ENCODE measurements around the gene ATP2C2. TPM values are rescaled to one million over a fixed set of nuclear protein-coding genes. Genes with fewer than 3 reads are reported as not detected.

The ATP2C2 gene
- total and polyA plus RNA-seq, 3 donors from 2014 or later = 1.1 to 5.8 (median 3.0) TPM

DNA sequence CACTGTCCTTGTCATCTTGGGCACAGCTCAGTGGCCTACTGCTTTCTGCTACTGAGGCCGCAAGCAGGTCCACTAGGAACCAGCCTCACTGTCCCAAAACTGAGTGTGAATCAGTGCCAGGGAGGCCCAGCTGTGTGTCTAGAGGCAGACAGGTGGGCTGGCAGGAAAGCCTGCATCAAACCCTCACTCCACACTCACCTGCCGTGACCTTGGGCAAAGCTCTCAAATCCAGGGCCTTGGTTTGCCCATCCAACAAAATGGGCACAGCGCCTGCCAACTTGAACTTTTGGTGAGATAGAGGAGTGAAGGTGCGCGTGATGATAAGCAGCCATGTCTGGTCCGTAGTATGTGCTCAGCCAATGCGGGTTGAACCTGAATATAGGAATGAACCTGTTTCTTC lies 14.8 kb downstream of the ATP2C2 start:
- WGBS, 2 donors = 70 to 91% methylated on average over 7 of the region's 7 CpGs
- no peak for TF ChIP-seq POLR2A (IDR thresholded peaks at IDR 0.05)
- TF ChIP-seq, protein P1, sequence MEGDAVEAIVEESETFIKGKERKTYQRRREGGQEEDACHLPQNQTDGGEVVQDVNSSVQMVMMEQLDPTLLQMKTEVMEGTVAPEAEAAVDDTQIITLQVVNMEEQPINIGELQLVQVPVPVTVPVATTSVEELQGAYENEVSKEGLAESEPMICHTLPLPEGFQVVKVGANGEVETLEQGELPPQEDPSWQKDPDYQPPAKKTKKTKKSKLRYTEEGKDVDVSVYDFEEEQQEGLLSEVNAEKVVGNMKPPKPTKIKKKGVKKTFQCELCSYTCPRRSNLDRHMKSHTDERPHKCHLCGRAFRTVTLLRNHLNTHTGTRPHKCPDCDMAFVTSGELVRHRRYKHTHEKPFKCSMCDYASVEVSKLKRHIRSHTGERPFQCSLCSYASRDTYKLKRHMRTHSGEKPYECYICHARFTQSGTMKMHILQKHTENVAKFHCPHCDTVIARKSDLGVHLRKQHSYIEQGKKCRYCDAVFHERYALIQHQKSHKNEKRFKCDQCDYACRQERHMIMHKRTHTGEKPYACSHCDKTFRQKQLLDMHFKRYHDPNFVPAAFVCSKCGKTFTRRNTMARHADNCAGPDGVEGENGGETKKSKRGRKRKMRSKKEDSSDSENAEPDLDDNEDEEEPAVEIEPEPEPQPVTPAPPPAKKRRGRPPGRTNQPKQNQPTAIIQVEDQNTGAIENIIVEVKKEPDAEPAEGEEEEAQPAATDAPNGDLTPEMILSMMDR (IDR thresholded peaks at IDR 0.05) = no peak
- no peaks in the 10 kb centered on the region for H3K9me3 ChIP-seq

DNA sequence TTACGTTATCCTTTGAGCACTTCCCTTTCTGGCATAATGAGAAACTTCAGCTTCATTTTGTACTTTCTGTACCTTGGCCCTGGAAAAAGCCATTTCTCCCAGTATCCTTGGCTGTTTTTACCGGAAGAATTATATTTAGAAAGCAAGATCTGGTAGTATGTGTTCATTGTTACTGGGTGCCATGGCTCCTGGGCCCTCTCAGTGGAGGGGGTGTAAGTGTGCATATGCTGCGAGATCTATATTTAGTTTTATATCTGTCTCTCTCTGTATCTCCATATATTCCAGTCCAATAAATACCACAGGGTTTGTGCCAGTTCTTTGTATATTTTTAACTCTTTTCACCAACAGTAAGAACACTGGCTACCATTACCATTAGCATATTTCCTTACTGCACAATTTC lies 17.7 kb downstream of the ATP2C2 start:
- Histone ChIP-seq H3K4me3 (no peak overlapping the region), H3K4me1 (no peaks in the 10 kb centered on the region), H3K27me3 (no peaks in the 10 kb centered on the region), H3K36me3 (ENCODE audit: low read depth, missing control alignments) (no peaks in the 10 kb centered on the region), H3K9me3 (no peaks in the 10 kb centered on the region), H3K27ac (no peak overlapping the region)
- no peak for DNase-seq
- intact Hi-C loops (cut with DNase I; ENCODE audit: low total_unique reads) = no loop called here
- TF ChIP-seq, protein P1 (IDR thresholded peaks at IDR 0.05) = no peak
- no peak for TF ChIP-seq POLR2A (IDR thresholded peaks at IDR 0.05)
- WGBS, 2 donors = 55 to 82% methylated on average over 3 of the region's 3 CpGs

More for the DNA sequence above, 14.8 kb downstream of the ATP2C2 start:
- H3K4me3 ChIP-seq = no peak overlapping the region
- intact Hi-C loops (cut with DNase I; ENCODE audit: low total_unique reads) = no loop called here
- no peak for DNase-seq
- H3K27ac ChIP-seq = no peak overlapping the region
- H3K27me3 ChIP-seq = no peaks in the 10 kb centered on the region
- H3K4me1 ChIP-seq = no peaks in the 10 kb centered on the region
- H3K36me3 ChIP-seq (ENCODE audit: low read depth, missing control alignments) = no peaks in the 10 kb centered on the region

DNA sequence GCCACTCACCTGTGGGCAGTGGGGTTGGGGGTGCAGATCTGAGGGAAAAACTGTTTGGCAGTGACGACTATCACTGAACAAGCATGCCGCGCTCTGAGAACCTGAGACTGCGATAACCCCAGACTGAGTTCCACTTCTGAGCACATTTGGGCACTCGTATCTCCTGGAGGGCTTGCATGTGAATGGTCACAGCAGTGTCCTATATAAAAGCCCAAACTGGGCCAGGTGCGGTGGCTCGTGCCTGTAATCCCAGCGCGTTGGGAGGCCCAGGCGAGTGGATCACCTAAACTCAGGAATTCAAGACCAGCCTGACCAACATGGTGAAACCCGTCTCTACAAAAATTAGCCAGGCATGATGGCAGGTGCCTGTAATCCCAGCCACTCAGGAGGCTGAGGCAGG lies 18.7 kb downstream of the ATP2C2 start:
- TF ChIP-seq, protein P1 (IDR thresholded peaks at IDR 0.05) = no peak
- no peak for TF ChIP-seq POLR2A (IDR thresholded peaks at IDR 0.05)
- no peak overlapping the region for H3K27ac ChIP-seq
- H3K36me3 ChIP-seq (ENCODE audit: low read depth, missing control alignments) = no peaks in the 10 kb centered on the region
- H3K4me1 ChIP-seq = peaks cover 6% of the 10 kb centered on the region
- 82 to 88% methylated on average over 7 to 11 of the region's 11 CpGs for WGBS, 2 donors
- no peak overlapping the region for H3K4me3 ChIP-seq
- no peaks in the 10 kb centered on the region for H3K27me3 ChIP-seq
- intact Hi-C loops (cut with DNase I; ENCODE audit: low total_unique reads) = no loop called here
- no peaks in the 10 kb centered on the region for H3K9me3 ChIP-seq
- no peak for DNase-seq

DNA sequence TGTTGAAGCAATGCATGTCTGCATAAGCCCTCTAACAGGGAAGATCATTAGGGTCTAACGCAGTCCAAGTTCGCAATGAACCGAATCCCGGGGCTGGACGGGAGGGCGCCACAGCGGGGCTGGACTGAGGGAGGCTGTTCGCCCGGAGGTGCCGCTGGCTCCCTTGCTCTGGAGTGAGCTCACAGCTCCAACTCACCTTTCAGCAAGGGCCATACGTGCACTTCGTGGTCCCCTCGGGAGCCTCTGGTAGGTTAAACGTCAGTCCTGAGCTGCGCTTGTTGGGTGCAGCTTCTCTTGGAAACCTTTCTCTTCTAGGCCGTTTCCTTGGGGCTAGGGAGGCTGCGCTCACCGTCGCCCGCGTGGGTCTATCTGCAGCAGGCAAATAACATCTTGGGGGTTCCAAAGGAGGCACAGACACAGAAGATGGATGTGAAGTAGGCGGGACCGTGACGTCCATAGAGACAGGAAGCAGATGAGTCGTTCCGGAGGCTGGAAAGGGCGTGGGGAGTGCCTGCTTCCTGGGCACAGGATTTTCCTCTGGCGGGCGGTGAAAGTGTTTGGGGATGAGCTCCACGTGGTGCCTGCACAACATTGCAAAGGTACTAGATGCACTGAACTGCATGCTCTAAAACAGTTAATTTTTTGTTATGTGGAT lies 21.9 kb downstream of the ATP2C2 start:
- no peaks in the 10 kb centered on the region for H3K9me3 ChIP-seq
- no peak overlapping the region for H3K27ac ChIP-seq
- intact Hi-C loops (cut with DNase I; ENCODE audit: low total_unique reads) = no loop called here
- peaks cover 6% of the 10 kb centered on the region for H3K4me1 ChIP-seq
- TF ChIP-seq, protein P1 (IDR thresholded peaks at IDR 0.05) = no peak
- DNase-seq = no peak
- H3K4me3 ChIP-seq = peak overlapping the region in 1 of 2 donors; percentile 26
- WGBS, 2 donors = 59 to 67% methylated on average over 20 to 30 of the region's 30 CpGs
- no peaks in the 10 kb centered on the region for H3K27me3 ChIP-seq
- H3K36me3 ChIP-seq (ENCODE audit: low read depth, missing control alignments) = no peaks in the 10 kb centered on the region
